Lower leg skin (tissue), 3 donors: ENCODE measurements around the gene HK2.

Source experiments
- CTCF ChIP-seq, 3 donors: fragments of 450-650 bp; IDR thresholded peaks; one replicate each; pipeline ENCODE4 v1.5.1; 2016; ENCODE audit warnings: antibody characterized with exemption in 3 of 3, mild to moderate bottlenecking in 3 of 3, moderate library complexity in 2 of 3
- POLR2A ChIP-seq, 2 donors: fragments of 450-650 bp; IDR thresholded peaks; one replicate each; pipeline ENCODE4 v1.6.1; 2016 to 2017; ENCODE audit warnings: antibody characterized with exemption in 2 of 2, mild to moderate bottlenecking in 1 of 2, moderate library complexity in 1 of 2

- no peak for TF ChIP-seq POLR2A (IDR thresholded peaks at IDR 0.05)
- TF ChIP-seq CTCF (IDR thresholded peaks at IDR 0.05) = no peak
Measured at GRCh38 chr2:74884118-74884762, 50.3 kb downstream of the HK2 start.
